Skeletal muscle satellite cell (primary cell): ENCODE data around the gene PLEKHA7.
A peak's percentile ranks its signal among the peaks of the same experiment; 100 is the strongest.
"Not testable (repeated sequence)": the region's sequence is repeated elsewhere in the genome, so short reads cannot be mapped to it uniquely, and the experiment has no call there.

Source experiments
- H3K27me3 ChIP-seq: 2 replicates; pipeline ENCODE4 v1.7.0; 2013; ENCODE audit warnings: low read length; ENCODE audit not compliant: control insufficient read depth, insufficient read depth
- H3K36me3 ChIP-seq: 2 replicates; pipeline ENCODE4 v1.7.0; 2013; ENCODE audit warnings: mild to moderate bottlenecking, control low read depth, low read length; ENCODE audit not compliant: insufficient read depth
- H3K4me1 ChIP-seq: 2 replicates; pipeline ENCODE4 v1.7.0; 2013; ENCODE audit warnings: low read length; ENCODE audit not compliant: control insufficient read depth, insufficient read depth
- H3K4me2 ChIP-seq: 2 replicates; pipeline ENCODE4 v1.7.0; 2013; ENCODE audit warnings: mild to moderate bottlenecking, low read length
- H3K4me3 ChIP-seq: 2 replicates; pipeline ENCODE4 v1.7.0; 2013; ENCODE audit warnings: low read length
- H3K9ac ChIP-seq: 2 replicates; pipeline ENCODE4 v1.7.0; 2013; ENCODE audit warnings: mild to moderate bottlenecking, low read depth, low read length, moderate library complexity
- H3K9me3 ChIP-seq: replicated peaks from 2 replicates; pipeline ENCODE4 v1.7.0; 2013; ENCODE audit warnings: mild to moderate bottlenecking, control low read depth, low read length

Gene PLEKHA7

GRCh38 chr11:16918543-16919182 is 95.6 kb downstream of the PLEKHA7 start:
- not testable (repeated sequence) for H3K4me1 ChIP-seq, H3K4me2 ChIP-seq, H3K4me3 ChIP-seq, H3K9ac ChIP-seq, H3K9me3 ChIP-seq, H3K36me3 ChIP-seq
- H3K27me3 ChIP-seq: peaks cover 18% of the 10 kb centered on the region

DNA sequence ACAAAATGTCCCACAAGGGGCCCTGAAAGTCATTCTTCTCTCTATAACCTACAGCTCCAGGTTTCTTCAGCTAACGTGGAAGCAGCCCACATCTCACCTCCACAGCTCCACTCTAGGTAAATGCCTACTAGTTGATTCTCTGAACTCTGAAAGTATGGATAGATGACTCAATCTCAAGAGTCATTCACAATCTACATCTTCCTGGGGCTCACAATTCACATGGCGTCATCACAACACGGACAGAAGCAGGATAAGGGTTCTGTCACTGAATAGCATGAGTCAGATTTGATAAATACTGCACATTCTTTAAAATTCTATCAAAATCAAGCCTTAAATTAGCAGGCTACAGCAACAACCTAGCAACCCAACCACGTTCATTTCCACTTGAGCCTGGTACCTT is 96.3 kb downstream of the PLEKHA7 start:
- Histone ChIP-seq H3K9me3 (no peaks in the 10 kb centered on the region), H3K9ac (no peak overlapping the region), H3K27me3 (peaks cover 11% of the 10 kb centered on the region), H3K4me1 (no peaks in the 10 kb centered on the region), H3K36me3 (no peaks in the 10 kb centered on the region), H3K4me3 (no peak overlapping the region), H3K4me2 (no peak overlapping the region)

GRCh38 chr11:16912692-16913111 is 101.5 kb downstream of the PLEKHA7 start:
- no peaks in the 10 kb centered on the region for H3K9me3 ChIP-seq
- no peak overlapping the region for H3K4me2 ChIP-seq
- no peaks in the 10 kb centered on the region for H3K4me1 ChIP-seq
- H3K27me3 ChIP-seq: peaks cover 8% of the 10 kb centered on the region
- no peak overlapping the region for H3K9ac ChIP-seq
- no peak overlapping the region for H3K4me3 ChIP-seq
- no peaks in the 10 kb centered on the region for H3K36me3 ChIP-seq

DNA sequence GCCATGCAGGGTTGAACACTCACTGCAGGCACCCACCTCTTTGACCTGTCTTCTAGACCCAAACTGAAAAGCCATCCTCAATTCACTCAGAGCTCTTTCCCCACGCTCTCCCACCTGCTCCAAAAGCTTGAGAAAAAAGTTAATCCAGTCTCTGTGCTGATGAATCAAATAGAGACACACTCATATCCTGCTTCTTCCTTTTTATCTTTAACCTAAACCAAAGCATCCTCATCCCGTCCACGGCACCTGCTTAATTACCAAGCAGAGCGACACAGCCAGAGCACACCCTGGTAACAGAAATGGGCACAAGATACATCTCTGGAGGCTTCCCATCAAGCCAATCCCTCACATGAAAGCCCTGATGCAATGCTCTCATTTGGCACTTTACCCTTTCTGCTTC is 102.6 kb downstream of the PLEKHA7 start:
- Histone ChIP-seq H3K4me3 (no peak overlapping the region), H3K9ac (no peak overlapping the region), H3K27me3 (peaks cover 8% of the 10 kb centered on the region), H3K36me3 (no peaks in the 10 kb centered on the region), H3K4me2 (no peak overlapping the region), H3K9me3 (no peaks in the 10 kb centered on the region), H3K4me1 (no peaks in the 10 kb centered on the region)

GRCh38 chr11:16911186-16911585 is 103.0 kb downstream of the PLEKHA7 start:
- Histone ChIP-seq H3K9ac (no peak overlapping the region), H3K4me3 (no peak overlapping the region), H3K27me3 (peaks cover 8% of the 10 kb centered on the region), H3K4me1 (no peaks in the 10 kb centered on the region), H3K4me2 (no peak overlapping the region), H3K9me3 (no peaks in the 10 kb centered on the region), H3K36me3 (no peaks in the 10 kb centered on the region)

DNA sequence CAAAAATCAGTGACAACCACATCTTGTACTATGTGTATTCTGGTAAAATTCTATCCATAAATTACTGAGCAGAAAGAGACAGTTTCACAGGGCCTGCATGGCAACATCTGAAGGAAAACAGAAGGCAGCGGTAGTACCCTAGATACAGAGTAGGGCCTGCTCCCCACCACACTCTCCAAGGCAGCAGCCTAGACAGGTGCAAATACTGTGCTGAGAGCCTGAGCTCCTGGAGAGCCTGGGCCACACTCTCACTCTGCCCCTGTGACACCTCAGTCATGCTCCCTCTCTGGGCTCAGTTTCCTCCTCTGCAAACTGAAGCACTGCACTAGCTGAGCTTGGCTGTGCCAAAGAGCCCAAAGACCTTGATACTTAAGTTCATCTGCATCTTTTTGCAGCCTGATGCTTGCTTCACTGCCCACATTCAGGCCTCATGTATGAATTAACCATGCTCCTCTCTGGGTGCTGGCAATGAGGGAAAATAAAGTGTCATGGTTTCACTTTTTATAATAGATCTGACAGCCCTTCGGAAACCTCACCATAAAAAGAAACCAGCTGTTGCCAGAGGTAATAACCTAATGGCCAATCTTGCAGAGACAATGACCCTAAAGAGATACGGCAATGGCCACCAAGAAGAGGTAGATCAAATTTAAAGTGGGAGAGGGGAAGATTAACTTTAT is 104.7 kb downstream of the PLEKHA7 start:
- Histone ChIP-seq H3K9me3 (no peaks in the 10 kb centered on the region), H3K36me3 (no peaks in the 10 kb centered on the region), H3K4me1 (peaks cover 7% of the 10 kb centered on the region), H3K9ac (no peak overlapping the region), H3K4me3 (no peak overlapping the region), H3K4me2 (no peak overlapping the region), H3K27me3 (peaks cover 8% of the 10 kb centered on the region)

DNA sequence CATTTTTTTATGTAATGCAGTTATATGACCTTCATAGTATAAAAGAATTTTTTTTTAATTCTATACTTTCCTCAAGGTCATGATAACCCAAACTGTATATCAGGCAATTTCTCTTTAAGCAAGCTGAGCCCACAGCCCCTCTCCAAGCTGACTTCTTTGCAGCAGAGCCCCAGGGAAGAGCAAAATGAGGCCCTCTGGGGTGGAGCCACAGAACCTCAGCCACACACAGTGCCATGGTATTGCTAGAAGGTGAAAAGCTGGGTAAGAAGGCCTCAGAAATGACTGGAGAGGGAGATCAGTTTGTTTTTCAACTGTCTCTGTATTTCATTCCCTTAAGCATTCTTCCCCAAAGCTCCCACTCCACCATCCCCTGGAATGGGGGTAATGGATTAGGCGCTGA is 108.8 kb downstream of the PLEKHA7 start:
- H3K9ac ChIP-seq: no peak overlapping the region
- H3K27me3 ChIP-seq: peaks cover 3% of the 10 kb centered on the region
- no peak overlapping the region for H3K4me3 ChIP-seq
- H3K4me1 ChIP-seq: peaks cover 25% of the 10 kb centered on the region
- H3K9me3 ChIP-seq: no peaks in the 10 kb centered on the region
- H3K4me2 ChIP-seq: no peak overlapping the region
- no peaks in the 10 kb centered on the region for H3K36me3 ChIP-seq

DNA sequence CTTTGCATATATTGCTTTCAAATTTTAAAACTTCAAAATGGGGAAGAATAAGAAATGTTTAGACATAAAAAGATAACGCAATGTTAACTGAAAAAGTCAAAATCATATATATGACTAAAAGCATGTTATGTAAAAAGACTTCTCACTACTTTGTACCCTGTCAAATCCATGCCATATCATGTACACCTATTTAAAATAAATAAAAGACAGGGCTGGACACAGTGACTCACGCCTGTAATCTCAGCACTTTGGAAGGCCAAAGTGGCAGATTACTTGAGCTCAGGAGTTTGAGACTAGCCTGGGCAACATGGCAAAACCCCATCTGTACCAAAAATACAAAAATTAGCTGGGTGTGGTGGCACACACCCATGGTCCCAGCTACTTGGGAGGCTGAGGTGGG is 109.5 kb downstream of the PLEKHA7 start:
- H3K27me3 ChIP-seq: not testable (repeated sequence)
- H3K4me1 ChIP-seq: peaks cover 25% of the 10 kb centered on the region

GRCh38 chr11:16902781-16903378 is 111.3 kb downstream of the PLEKHA7 start:
- Histone ChIP-seq H3K4me3 (no peak overlapping the region), H3K4me1 (peaks cover 25% of the 10 kb centered on the region), H3K4me2 (no peak overlapping the region), H3K9me3 (no peaks in the 10 kb centered on the region), H3K9ac (no peak overlapping the region), H3K36me3 (no peaks in the 10 kb centered on the region), H3K27me3 (no peaks in the 10 kb centered on the region)

More for the DNA sequence above, 109.5 kb downstream of the PLEKHA7 start:
- not testable (repeated sequence) for H3K9ac ChIP-seq, H3K4me3 ChIP-seq, H3K9me3 ChIP-seq, H3K4me2 ChIP-seq, H3K36me3 ChIP-seq

DNA sequence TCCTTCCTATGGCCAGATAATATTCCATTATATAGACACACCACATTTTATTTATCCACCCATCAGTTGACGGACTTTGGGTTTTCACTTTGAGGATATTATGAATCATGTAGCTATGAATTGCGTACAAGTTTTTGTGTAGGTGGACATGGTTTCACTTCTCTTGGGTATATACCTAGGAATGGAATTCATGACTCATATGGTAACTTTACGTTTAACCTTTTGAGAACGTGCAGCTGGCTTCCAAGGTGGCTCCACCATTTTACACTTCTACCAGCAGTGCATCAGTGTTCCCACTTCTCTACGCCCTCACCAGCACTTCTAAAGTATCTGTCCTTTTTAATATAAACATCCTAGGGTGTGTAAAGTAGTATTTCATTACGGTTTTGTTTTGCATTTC is 112.0 kb downstream of the PLEKHA7 start:
- no peaks in the 10 kb centered on the region for H3K27me3 ChIP-seq
- H3K36me3 ChIP-seq: no peaks in the 10 kb centered on the region
- peaks cover 25% of the 10 kb centered on the region for H3K4me1 ChIP-seq
- H3K4me2 ChIP-seq: peak overlapping the region; percentile 31
- H3K9me3 ChIP-seq: no peaks in the 10 kb centered on the region
- no peak overlapping the region for H3K4me3 ChIP-seq
- no peak overlapping the region for H3K9ac ChIP-seq

GRCh38 chr11:16900491-16900890 is 113.7 kb downstream of the PLEKHA7 start:
- peaks cover 20% of the 10 kb centered on the region for H3K4me1 ChIP-seq
- H3K9ac ChIP-seq: no peak overlapping the region
- H3K4me3 ChIP-seq: no peak overlapping the region
- H3K9me3 ChIP-seq: no peaks in the 10 kb centered on the region
- no peak overlapping the region for H3K4me2 ChIP-seq
- no peaks in the 10 kb centered on the region for H3K36me3 ChIP-seq
- H3K27me3 ChIP-seq: no peaks in the 10 kb centered on the region
